Esophagus muscularis mucosa (tissue), 3 donors: Measurements from ENCODE around the gene ICE1.

Source experiments
- CTCF ChIP-seq, 3 experiments: fragments of 200-600 bp in 2 of 3; fragments of 450-650 bp in 1 of 3; sonication (generic) in 2 of 3; IDR thresholded peaks; one replicate each; pipeline ENCODE4 v1.5.1; 2017 to 2019; ENCODE audit warnings: antibody characterized with exemption in 3 of 3, mild to moderate bottlenecking in 2 of 3, moderate library complexity in 1 of 3
- POLR2AphosphoS5 ChIP-seq, 2 donors: sonication (generic); formaldehyde crosslinking; IDR thresholded peaks; one replicate each; pipeline ENCODE4 v1.6.1; 2017; ENCODE audit warnings: antibody characterized with exemption in 2 of 2

- no peak for TF ChIP-seq CTCF (IDR thresholded peaks at IDR 0.05)
- TF ChIP-seq POLR2AphosphoS5 (IDR thresholded peaks at IDR 0.05): no peak
Measured at GRCh38 chr5:5461012-5461411, 38.5 kb downstream of the ICE1 start.
